Panc1 (cell line): Measurements from ENCODE around the gene FOLR3. TPM values are rescaled to one million over a fixed set of nuclear protein-coding genes. Genes with fewer than 3 reads are reported as not detected.

Experiments
- ATAC-seq: fragments of 200-7000 bp; cut with Tn5 transposase; 2 replicates; pipeline ENCODE4 v1.9.1; 2020; ENCODE audit warnings: mild to moderate bottlenecking, moderate library complexity
- BruUV-seq: library from RNA; stranded (reverse); fragments of 400-500 nt; replicated peaks from 2 replicates; lab custom pipeline; 2021; lab: Mats Ljungman, UMichigan
- CTCF ChIA-PET: fragments of 300-600 bp; sonication (Branson Sonifier 250); formaldehyde crosslinking; loops from one replicate; lab custom pipeline; 2022; ENCODE audit warnings: antibody characterized with exemption; lab: Charles Lee
- POLR2A ChIA-PET: fragments of 300-600 bp; sonication (Branson Sonifier 250); formaldehyde crosslinking; loops from one replicate; lab custom pipeline; 2022; ENCODE audit warnings: antibody characterized with exemption; lab: Charles Lee
- DNase-seq: peaks from one replicate; pipeline ENCODE4 v3.0.0-alpha.2; 2010; ENCODE audit warnings: low read depth, low spot score
- H3K27ac ChIP-seq: 2 replicates; pipeline ENCODE4 v1.5.1; 2011; ENCODE audit warnings: mild to moderate bottlenecking, low read length, inconsistent platforms
- H3K27me3 ChIP-seq: fragments of 200-500 bp; sonication (Bioruptor generic); 2 replicates; pipeline ENCODE4 v1.6.0; 2014; ENCODE audit warnings: low read length, inconsistent platforms; ENCODE audit not compliant: control insufficient read depth, insufficient read depth
- H3K36me3 ChIP-seq: fragments of 200-500 bp; sonication (Bioruptor generic); 2 replicates; pipeline ENCODE4 v1.5.1; 2014; ENCODE audit warnings: inconsistent platforms, mild to moderate bottlenecking, low read length, moderate library complexity; ENCODE audit not compliant: control insufficient read depth, insufficient read depth
- H3K4me1 ChIP-seq: 2 replicates; pipeline ENCODE4 v1.5.1; 2011; ENCODE audit warnings: inconsistent platforms, mild to moderate bottlenecking, low read length, moderate library complexity; ENCODE audit not compliant: control insufficient read depth, insufficient read depth
- H3K4me3 ChIP-seq, 2 experiments: 2 replicates each; pipeline ENCODE4 v1.5.1; 2011 to 2012; ENCODE audit warnings: low read depth in 2 of 2, low read length in 2 of 2, mild to moderate bottlenecking in 2 of 2, inconsistent platforms in 1 of 2, moderate library complexity in 1 of 2
- H3K9me3 ChIP-seq: fragments of 200-500 bp; sonication (Bioruptor generic); 2 replicates; pipeline ENCODE4 v1.5.1; 2014; ENCODE audit warnings: low read depth, mild to moderate bottlenecking, inconsistent platforms, low read length, moderate library complexity; ENCODE audit not compliant: control insufficient read depth, insufficient read depth
- POLR2AphosphoS5 ChIP-seq: IDR thresholded peaks from 2 replicates; pipeline ENCODE4 v1.6.1; 2012; ENCODE audit warnings: mild to moderate bottlenecking, low read depth, low read length, moderate library complexity
- REST ChIP-seq, 2 experiments: IDR thresholded peaks; 2 replicates each; pipeline ENCODE4 v1.6.1; 2011 to 2012; ENCODE audit warnings: low read depth in 2 of 2, control low read depth in 1 of 2, low read length in 1 of 2, mild to moderate bottlenecking in 1 of 2, moderate library complexity in 1 of 2; ENCODE audit not compliant: insufficient read depth in 1 of 2
- SIN3A ChIP-seq: IDR thresholded peaks from 2 replicates; pipeline ENCODE4 v1.6.1; 2012; ENCODE audit warnings: low read depth, mild to moderate bottlenecking, low read length, moderate library complexity, borderline replicate concordance; ENCODE audit not compliant: insufficient read depth
- TCF7L2 ChIP-seq: IDR thresholded peaks from 2 replicates; pipeline ENCODE4 v1.6.1; 2011; ENCODE audit warnings: mild to moderate bottlenecking, low read depth, low read length, inconsistent platforms
- in situ Hi-C: cut with HindIII; loops from 2 replicates; pipeline ENCODE4 v1.10.0; 2016; ENCODE audit warnings: low sequenced_read_pairs, low pct_unique_long_range_greater_than_20kb
- intact Hi-C: fragments of 100-400 bp; cut with micrococcal nuclease; formaldehyde crosslinking; loops from one replicate; pipeline ENCODE4 v1.10.0; 2022; ENCODE audit not compliant: unreplicated experiment
- total RNA-seq: library from RNA; stranded (reverse); gene quantifications from one replicate; pipeline ENCODE4 v1.2.1, GENCODE V29; 2021; ENCODE audit not compliant: unreplicated experiment
- TF ChIP-seq, protein P1 (sequence below): fragments of 450-650 bp; IDR thresholded peaks from 2 replicates; pipeline ENCODE4 v1.5.1; 2017; ENCODE audit warnings: mild to moderate bottlenecking

FOLR3 gene
- total RNA-seq, 1 experiment from 2014 or later, result not detected

DNA sequence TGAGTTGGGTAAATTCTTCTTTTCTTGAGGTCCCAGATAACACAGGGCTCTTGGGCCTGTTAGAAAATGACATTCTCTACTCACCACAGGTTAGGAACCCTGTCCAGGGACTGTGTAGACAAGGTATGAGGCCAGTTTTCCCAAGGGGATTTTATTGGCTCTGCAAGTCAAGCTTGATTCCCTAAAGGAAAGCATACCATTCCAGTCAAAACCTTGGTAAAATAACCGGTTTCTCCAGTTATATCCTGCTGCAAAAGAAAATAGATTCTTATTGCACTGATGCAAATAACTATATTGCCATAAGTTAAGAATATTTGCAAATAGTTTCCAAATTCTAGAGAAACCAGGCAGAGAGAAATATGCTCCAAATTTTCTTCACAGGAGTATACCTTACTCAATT, 9.6 kb upstream of the FOLR3 start:
- Histone ChIP-seq H3K27ac (no peak overlapping the region), H3K27me3 (peaks cover 6% of the 10 kb centered on the region; the same call in 1 of the 2 replicates), H3K9me3 (0 out of 2 replicates have a peak, but pooled peaks cover 7% of the 10 kb centered on the region), H3K36me3 (no peaks in the 10 kb centered on the region), H3K4me1 (no peaks in the 10 kb centered on the region), H3K4me3 (no peak overlapping the region)
- ChIA-PET POLR2A (no interaction called here), CTCF (no interaction called here)
- intact Hi-C loops, result no loop called here
- DNase-seq, result no peak
- no peak for ATAC-seq
- no TSS peak for BruUV-seq
- TF ChIP-seq TCF7L2 (no peak), SIN3A (no peak), REST (IDR thresholded peaks at IDR 0.05; ENCODE audit: insufficient read depth in 1 of 2, low read depth in 2 of 2, low read length in 1 of 2) (no peak), POLR2AphosphoS5 (no peak)
- TF ChIP-seq, protein P1, sequence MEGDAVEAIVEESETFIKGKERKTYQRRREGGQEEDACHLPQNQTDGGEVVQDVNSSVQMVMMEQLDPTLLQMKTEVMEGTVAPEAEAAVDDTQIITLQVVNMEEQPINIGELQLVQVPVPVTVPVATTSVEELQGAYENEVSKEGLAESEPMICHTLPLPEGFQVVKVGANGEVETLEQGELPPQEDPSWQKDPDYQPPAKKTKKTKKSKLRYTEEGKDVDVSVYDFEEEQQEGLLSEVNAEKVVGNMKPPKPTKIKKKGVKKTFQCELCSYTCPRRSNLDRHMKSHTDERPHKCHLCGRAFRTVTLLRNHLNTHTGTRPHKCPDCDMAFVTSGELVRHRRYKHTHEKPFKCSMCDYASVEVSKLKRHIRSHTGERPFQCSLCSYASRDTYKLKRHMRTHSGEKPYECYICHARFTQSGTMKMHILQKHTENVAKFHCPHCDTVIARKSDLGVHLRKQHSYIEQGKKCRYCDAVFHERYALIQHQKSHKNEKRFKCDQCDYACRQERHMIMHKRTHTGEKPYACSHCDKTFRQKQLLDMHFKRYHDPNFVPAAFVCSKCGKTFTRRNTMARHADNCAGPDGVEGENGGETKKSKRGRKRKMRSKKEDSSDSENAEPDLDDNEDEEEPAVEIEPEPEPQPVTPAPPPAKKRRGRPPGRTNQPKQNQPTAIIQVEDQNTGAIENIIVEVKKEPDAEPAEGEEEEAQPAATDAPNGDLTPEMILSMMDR, result no peak
- in situ Hi-C loops, result loop anchor here (10.0 kb wide), 1 partner anchor 529 kb away; no protein-coding TSS in a partner anchor

DNA sequence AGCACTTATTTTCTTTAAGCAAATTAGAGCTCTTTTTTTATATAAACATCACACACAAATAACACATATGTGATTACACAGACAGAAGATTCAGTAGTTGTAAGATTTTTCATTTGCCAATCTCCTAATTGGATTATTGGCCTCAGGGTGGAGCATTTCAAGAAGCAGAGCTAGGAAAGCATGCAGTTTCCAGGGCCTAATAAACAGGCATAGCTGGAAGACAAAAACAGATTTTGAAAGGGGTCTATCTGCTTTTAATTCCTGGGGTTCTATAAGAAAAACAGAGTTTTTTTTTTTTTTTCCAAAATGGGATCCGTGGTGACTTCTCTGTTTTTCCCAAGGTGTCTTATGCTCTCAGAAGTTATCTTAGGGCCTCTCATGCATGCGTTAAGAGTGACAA, 7.6 kb upstream of the FOLR3 start:
- Histone ChIP-seq H3K4me3 (no peak overlapping the region), H3K36me3 (no peaks in the 10 kb centered on the region), H3K27ac (no peak overlapping the region), H3K9me3 (0 out of 2 replicates have a peak, but pooled peaks cover 7% of the 10 kb centered on the region), H3K27me3 (peaks cover 13% of the 10 kb centered on the region; the same call in 1 of the 2 replicates), H3K4me1 (no peaks in the 10 kb centered on the region)
- BruUV-seq, result no TSS peak
- TF ChIP-seq SIN3A (no peak), REST (IDR thresholded peaks at IDR 0.05; ENCODE audit: insufficient read depth in 1 of 2, low read depth in 2 of 2, low read length in 1 of 2) (no peak), TCF7L2 (no peak), POLR2AphosphoS5 (no peak)
- TF ChIP-seq, protein P1, result no peak
- in situ Hi-C loops (loop anchor here (10.0 kb wide), 1 partner anchor 527 kb away; no protein-coding TSS in a partner anchor), intact Hi-C loops (no loop called here)
- POLR2A ChIA-PET, result no interaction called here
- ATAC-seq (no peak), DNase-seq (no peak)
- CTCF ChIA-PET, result no interaction called here
